BJ (cell line): ENCODE data around the gene NIPA2. TPM values are rescaled to one million over a fixed set of nuclear protein-coding genes. Genes with fewer than 3 reads are reported as not detected.

ENCODE experiments used
- CTCF ChIA-PET: fragments of 350-600 bp; formaldehyde crosslinking; extraction: SDS; loops from one replicate; lab custom pipeline; 2021; ENCODE audit warnings: antibody characterized with exemption, inconsistent platforms; lab: Yijun Ruan, JAX
- POLR2A ChIA-PET: fragments of 300-600 bp; sonication (Branson Sonifier 250); formaldehyde crosslinking; extraction: SDS; loops from one replicate; lab custom pipeline; 2021; ENCODE audit warnings: antibody characterized with exemption; lab: Charles Lee
- DNase-seq: peaks from one replicate; pipeline ENCODE4 v3.0.0-alpha.2; 2011; ENCODE audit warnings: low read depth
- H3K27me3 ChIP-seq: 2 replicates; pipeline ENCODE4 v1.6.0; 2011; ENCODE audit warnings: low read length; ENCODE audit not compliant: control insufficient read depth, insufficient read depth
- H3K36me3 ChIP-seq: 2 replicates; pipeline ENCODE4 v1.5.1; 2011; ENCODE audit warnings: low read length; ENCODE audit not compliant: control insufficient read depth, insufficient read depth
- H3K4me3 ChIP-seq: 2 replicates; pipeline ENCODE4 v1.5.1; 2011; ENCODE audit warnings: low read depth, mild to moderate bottlenecking, control low read depth, low read length
- CTCF ChIP-seq: IDR thresholded peaks from 2 replicates; pipeline ENCODE4 v1.5.1; 2011; ENCODE audit warnings: low read depth, mild to moderate bottlenecking, control low read depth, inconsistent platforms, low read length, moderate library complexity; ENCODE audit not compliant: insufficient read depth
- polyA plus RNA-seq: library from polyadenylated mRNA; depleted of rRNA; stranded (reverse); fragments of >200 nt; gene quantifications from 2 replicates; pipeline ENCODE4 v1.2.3, GENCODE V29; 2011

Gene NIPA2
- polyA plus RNA-seq, 1 experiment: 46.6 TPM

- ChIA-PET POLR2A (no interaction called here), CTCF (no interaction called here)
- Histone ChIP-seq H3K4me3 (no peak overlapping the region), H3K36me3 (peaks cover 8% of the 10 kb centered on the region), H3K27me3 (no peaks in the 10 kb centered on the region)
- TF ChIP-seq CTCF: no peak
- DNase-seq: no peak
Observed at GRCh38 chr15:22815766-22816165, 22.7 kb upstream of the NIPA2 start.

- TF ChIP-seq CTCF: no peak
- CTCF ChIA-PET: no interaction called here
- POLR2A ChIA-PET: no interaction called here
- no peak for DNase-seq
- H3K4me3 ChIP-seq: no peak overlapping the region
- no peaks in the 10 kb centered on the region for H3K27me3 ChIP-seq
- peaks cover 14% of the 10 kb centered on the region for H3K36me3 ChIP-seq
Observed at GRCh38 chr15:22819651-22820050, 18.8 kb upstream of the NIPA2 start.

- POLR2A ChIA-PET: no interaction called here
- no peak for DNase-seq
- no peaks in the 10 kb centered on the region for H3K27me3 ChIP-seq
- CTCF ChIA-PET: no interaction called here
- peaks cover 16% of the 10 kb centered on the region for H3K36me3 ChIP-seq
- TF ChIP-seq CTCF: no peak
- no peak overlapping the region for H3K4me3 ChIP-seq
Observed at GRCh38 chr15:22823495-22824128, 14.9 kb upstream of the NIPA2 start.

- Histone ChIP-seq H3K4me3 (no peak overlapping the region), H3K36me3 (peaks cover 9% of the 10 kb centered on the region), H3K27me3 (no peaks in the 10 kb centered on the region)
- DNase-seq: no peak
- TF ChIP-seq CTCF: no peak
- ChIA-PET POLR2A (no interaction called here), CTCF (no interaction called here)
Observed at GRCh38 chr15:22827125-22827524, 11.3 kb upstream of the NIPA2 start.

- DNase-seq: no peak
- POLR2A ChIA-PET: interaction anchor here (0.5 kb wide), 1 partner anchor 131 kb away, joined by 8 read pairs; no protein-coding TSS in a partner anchor
Observed at GRCh38 chr15:22831473-22831872, 7.0 kb upstream of the NIPA2 start.

More at GRCh38 chr15:22831473-22831872, 7.0 kb upstream of the NIPA2 start:
- no peak for TF ChIP-seq CTCF
- peaks cover 3% of the 10 kb centered on the region; the same call in 1 of the 2 replicates for H3K36me3 ChIP-seq
- H3K27me3 ChIP-seq: no peaks in the 10 kb centered on the region
- CTCF ChIA-PET: no interaction called here
- no peak overlapping the region for H3K4me3 ChIP-seq
